HG02973 (cell line): ENCODE results near the gene KRTAP2-4.
"Not testable (repeated sequence)": the region's sequence is repeated elsewhere in the genome, so short reads cannot be mapped to it uniquely, and the experiment has no call there.

Source experiments
- ATAC-seq: cut with Tn5 transposase; IDR thresholded peaks from one replicate; pipeline ENCODE4 v1.9.1; 2021; ENCODE audit warnings: moderate library complexity; ENCODE audit not compliant: unreplicated experiment

KRTAP2-4 gene

GRCh38 chr17:41071606-41072360 is 6.1 kb upstream of the KRTAP2-4 start:
- ATAC-seq = no peak

GRCh38 chr17:41069031-41069430 is 3.4 kb upstream of the KRTAP2-4 start:
- ATAC-seq = no peak

GRCh38 chr17:41067281-41067680 is 1.6 kb upstream of the KRTAP2-4 start:
- ATAC-seq = no peak

GRCh38 chr17:41065016-41065689 is 526 bp downstream of the KRTAP2-4 start:
- ATAC-seq = not testable (repeated sequence)

GRCh38 chr17:41064301-41064700 is 1.4 kb downstream of the KRTAP2-4 start:
- ATAC-seq = no peak

- ATAC-seq = no peak
Measured at GRCh38 chr17:41063449-41063848, 2.2 kb downstream of the KRTAP2-4 start.

- no peak for ATAC-seq
Measured at GRCh38 chr17:41061964-41062363, 3.7 kb downstream of the KRTAP2-4 start.

- ATAC-seq = no peak
Measured at GRCh38 chr17:41060052-41060604, 5.6 kb downstream of the KRTAP2-4 start, which contains the start of gene KRTAP2-3. Gene KRTAP2-3, minus strand, starts transcription at chr17:41060114. Its CDS starts 64 bp downstream, at chr17:41060050.

- ATAC-seq = not testable (repeated sequence)
Measured at GRCh38 chr17:41059276-41060051, 6.2 kb downstream of the KRTAP2-4 start.

GRCh38 chr17:41058741-41059140 is 6.9 kb downstream of the KRTAP2-4 start:
- ATAC-seq = no peak

- ATAC-seq = no peak
Measured at GRCh38 chr17:41057547-41057946, 8.1 kb downstream of the KRTAP2-4 start.

GRCh38 chr17:41055130-41055529 is 10.5 kb downstream of the KRTAP2-4 start, which contains the start of gene KRTAP2-2:
Gene KRTAP2-2, minus strand, starts transcription at chr17:41055230. Its CDS starts 19 bp downstream, at chr17:41055211.
- not testable (repeated sequence) for ATAC-seq

- not testable (repeated sequence) for ATAC-seq
Measured at GRCh38 chr17:41054556-41054955, 11.1 kb downstream of the KRTAP2-4 start.

- ATAC-seq = no peak
Measured at GRCh38 chr17:41054025-41054424, 11.7 kb downstream of the KRTAP2-4 start.

- ATAC-seq = no peak
Measured at GRCh38 chr17:41052566-41052965, 13.1 kb downstream of the KRTAP2-4 start.

- ATAC-seq = no peak
Measured at GRCh38 chr17:41049110-41049509, 16.6 kb downstream of the KRTAP2-4 start.

GRCh38 chr17:41048441-41048840 is 17.2 kb downstream of the KRTAP2-4 start:
- no peak for ATAC-seq

GRCh38 chr17:41046735-41047465 is 18.8 kb downstream of the KRTAP2-4 start, which contains the start of gene KRTAP2-1:
Gene KRTAP2-1, minus strand, starts transcription at chr17:41047316. Its CDS starts 49 bp downstream, at chr17:41047267.
- not testable (repeated sequence) for ATAC-seq

GRCh38 chr17:41042953-41043352 is 22.7 kb downstream of the KRTAP2-4 start:
- ATAC-seq = no peak
